Heart left ventricle (tissue), 16 donors: ENCODE results near the gene NLGN4X. TPM values are rescaled to one million over a fixed set of nuclear protein-coding genes. Genes with fewer than 3 reads are reported as not detected.

ENCODE experiments used
- ATAC-seq, 4 donors: fragments of 200-7000 bp; cut with Tn5 transposase; one replicate each; pipeline ENCODE4 v1.9.1; 2020 to 2022; ENCODE audit warnings: moderate library complexity in 4 of 4, mild to moderate bottlenecking in 3 of 4, moderate number of reproducible peaks in 1 of 4
- DNase-seq, 5 donors: peaks; one replicate each; pipeline ENCODE4 v3.0.0-alpha.2; 2020
- H3K27ac ChIP-seq, 12 donors: fragments of 200-600 bp; sonication (generic) in 4 of 12; one replicate each; pipeline versions ENCODE4 v1.5.0 to v1.8.0; 2016 to 2022; ENCODE audit warnings: mild to moderate bottlenecking in 2 of 12
- H3K27me3 ChIP-seq, 9 donors: fragments of 200-600 bp; sonication (generic) in 2 of 9; one replicate each; pipeline versions ENCODE4 v1.5.1 to v1.8.0; 2016 to 2022; ENCODE audit warnings: mild to moderate bottlenecking in 3 of 9
- H3K36me3 ChIP-seq, 9 donors: fragments of 200-600 bp; sonication (generic) in 2 of 9; one replicate each; pipeline versions ENCODE4 v1.5.0 to v1.8.0; 2018 to 2022; ENCODE audit warnings: mild to moderate bottlenecking in 2 of 9
- H3K4me1 ChIP-seq, 12 donors: fragments of 200-600 bp; sonication (generic) in 4 of 12; one replicate each; pipeline versions ENCODE4 v1.5.0 to v1.8.0; 2016 to 2022; ENCODE audit warnings: mild to moderate bottlenecking in 3 of 12
- H3K4me3 ChIP-seq, 12 donors: fragments of 200-600 bp; sonication (generic) in 4 of 12; one replicate each; pipeline versions ENCODE4 v1.5.0 to v1.8.0; 2017 to 2022; ENCODE audit warnings: mild to moderate bottlenecking in 9 of 12, moderate library complexity in 4 of 12
- H3K9me3 ChIP-seq, 12 donors: fragments of 200-600 bp; sonication (generic) in 4 of 12; one replicate each; pipeline versions ENCODE4 v1.5.0 to v1.8.0; 2016 to 2022; ENCODE audit warnings: mild to moderate bottlenecking in 1 of 12
- POLR2A ChIP-seq, 2 donors: fragments of 450-650 bp; IDR thresholded peaks; one replicate each; pipeline ENCODE4 v1.6.1; 2017; ENCODE audit warnings: antibody characterized with exemption in 2 of 2, mild to moderate bottlenecking in 2 of 2, moderate library complexity in 2 of 2
- WGBS, 4 donors: extraction: QIAGEN DNeasy Blood & Tissue Kit in 2 of 4; methylation state at CpG; one replicate each; pipeline versions ENCODE4 v1.1.5 to v1.1.7; 2013 to 2018; 5-methylcytosine and 5-hydroxymethylcytosine counted together
- intact Hi-C, 10 donors: fragments of 100-400 bp; cut with DNase I; formaldehyde crosslinking; loops; one replicate each; pipeline versions ENCODE4 v1.11.1 to v1.14.2; 2022
- polyA plus RNA-seq, 2 donors: library from polyadenylated mRNA; stranded (reverse); fragments of 200-250 nt; gene quantifications; one replicate each; pipeline ENCODE4 v1.2.3, GENCODE V29; 2013
- total RNA-seq, 9 donors: library from RNA; depleted of rRNA in 2 of 9; stranded (reverse); fragments of >200 nt in 2 of 9; fragmentation: NEBNext Ultra II Directional in 3 of 9; extraction: Animal tissue kit (Norgen Biotek cat#: 25700) in 3 of 9; gene quantifications; one replicate each; pipeline versions ENCODE4 v1.1.0 to v1.2.4, GENCODE V29; 2016 to 2023
- TF ChIP-seq, protein P1 (sequence below), 12 donors: fragments of 200-600 bp; sonication (generic) in 4 of 12; IDR thresholded peaks; one replicate each; pipeline versions ENCODE4 v1.5.0 to v1.8.0; 2018 to 2022; ENCODE audit warnings: antibody characterized with exemption in 12 of 12, mild to moderate bottlenecking in 5 of 12
- donor health status: ischemic (EF 13 %, LVEDD 7.1; RV severe dilation, severe dysfunction).
- donor health status: healthy with polysubstance abuse.
- donor health status: DM: no; HTN: yes; CAD: no.
- donor health status: DM: no; HTN: no; CAD: no.
- donor health status: ischemic (EF 25% LVEDD 6.9; RV normal size, moderate dysfunction).
- donor health status: ischemic (EF 25% LVEDD 5.7; RV mildly dilated, moderate dysfunction).
- donor health status: healthy.
- donor health status: DM: yes; HTN: yes; CAD: no.
- donor health status: ischemic (EF 35%, LVEDD 5.7; RV mildly dilated, moderate dysfunction).
- donor health status: nonischemic (EF 11% LVEDD 7.7; RV severe dilation, severe dysfunction).
- donor health status: DM: yes; HTN: yes; CAD: no.
- donor health status: PGD.
- donor health status: ischemic (EF 29% LVEDD 5.4; RV normal size, mild dysfunction).
- donor health status: nonischemic (EF 23%, LVEDD 6.1; RV moderate dilation, normal function).

The NLGN4X gene
- total and polyA plus RNA-seq, 11 donors = 0.30 to 5.5 (median 1.3) TPM

DNA sequence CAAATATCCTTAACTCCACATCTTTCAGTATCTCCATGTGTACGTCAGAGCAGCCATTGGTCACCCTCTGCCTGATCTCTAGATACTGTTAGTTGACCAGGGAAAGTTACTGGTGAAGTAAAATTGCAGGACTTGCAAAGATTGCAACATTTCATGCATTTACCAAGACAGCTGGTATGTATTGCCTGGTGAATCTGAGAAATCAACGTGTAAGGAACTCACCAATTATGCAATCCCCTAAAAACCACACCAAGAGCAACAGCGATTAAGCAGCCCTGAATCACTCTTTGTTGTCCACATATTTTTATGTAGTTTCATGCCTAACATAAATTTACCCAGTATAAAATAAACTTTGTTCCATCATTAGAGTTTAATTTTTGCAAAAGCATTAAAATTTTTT, 271.2 kb downstream of the NLGN4X start:
- H3K9me3 ChIP-seq = no peaks in the 10 kb centered on the region
- DNase-seq (no peak), ATAC-seq (peak in 1 of 4 donors; percentile 29)
- no peaks in the 10 kb centered on the region for H3K27me3 ChIP-seq
- intact Hi-C loops = no loop called here
- no peaks in the 10 kb centered on the region for H3K36me3 ChIP-seq
- no peak overlapping the region for H3K27ac ChIP-seq
- H3K4me1 ChIP-seq = no peaks in the 10 kb centered on the region
- no peak overlapping the region for H3K4me3 ChIP-seq
- 52 to 66% (median 62%) methylated on average over 3 of the region's 3 CpGs for WGBS, 4 donors
- TF ChIP-seq, protein P1, sequence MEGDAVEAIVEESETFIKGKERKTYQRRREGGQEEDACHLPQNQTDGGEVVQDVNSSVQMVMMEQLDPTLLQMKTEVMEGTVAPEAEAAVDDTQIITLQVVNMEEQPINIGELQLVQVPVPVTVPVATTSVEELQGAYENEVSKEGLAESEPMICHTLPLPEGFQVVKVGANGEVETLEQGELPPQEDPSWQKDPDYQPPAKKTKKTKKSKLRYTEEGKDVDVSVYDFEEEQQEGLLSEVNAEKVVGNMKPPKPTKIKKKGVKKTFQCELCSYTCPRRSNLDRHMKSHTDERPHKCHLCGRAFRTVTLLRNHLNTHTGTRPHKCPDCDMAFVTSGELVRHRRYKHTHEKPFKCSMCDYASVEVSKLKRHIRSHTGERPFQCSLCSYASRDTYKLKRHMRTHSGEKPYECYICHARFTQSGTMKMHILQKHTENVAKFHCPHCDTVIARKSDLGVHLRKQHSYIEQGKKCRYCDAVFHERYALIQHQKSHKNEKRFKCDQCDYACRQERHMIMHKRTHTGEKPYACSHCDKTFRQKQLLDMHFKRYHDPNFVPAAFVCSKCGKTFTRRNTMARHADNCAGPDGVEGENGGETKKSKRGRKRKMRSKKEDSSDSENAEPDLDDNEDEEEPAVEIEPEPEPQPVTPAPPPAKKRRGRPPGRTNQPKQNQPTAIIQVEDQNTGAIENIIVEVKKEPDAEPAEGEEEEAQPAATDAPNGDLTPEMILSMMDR (IDR thresholded peaks at IDR 0.05) = no peak
- no peak for TF ChIP-seq POLR2A (IDR thresholded peaks at IDR 0.05)

DNA sequence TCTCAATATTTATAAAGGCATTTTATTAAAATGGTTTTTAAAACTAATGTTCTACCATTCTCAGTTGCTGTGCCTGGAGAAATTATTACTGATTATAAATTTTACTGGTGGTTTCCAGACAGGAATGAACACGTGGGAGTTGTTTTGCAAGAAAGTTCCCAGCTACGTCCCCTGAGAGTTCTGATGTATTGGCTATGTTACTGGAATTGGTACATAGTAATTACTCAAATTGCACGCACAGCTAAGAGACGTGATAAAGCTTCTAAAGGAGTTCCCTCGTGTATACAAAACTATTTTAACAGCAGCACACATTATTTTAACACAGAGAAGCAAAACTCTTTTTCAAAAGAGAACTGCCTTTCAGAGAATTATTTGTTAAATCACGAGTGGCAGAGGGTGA, 292.2 kb downstream of the NLGN4X start:
- no peak for TF ChIP-seq POLR2A (IDR thresholded peaks at IDR 0.05)
- TF ChIP-seq, protein P1 (IDR thresholded peaks at IDR 0.05) = no peak
- intact Hi-C loops = no loop called here
- ATAC-seq (peak in 3 of 4 donors; percentile 39 to 66 (median 51)), DNase-seq (peak in 3 of 5 donors; percentile 8 to 25 (median 20))
- WGBS, 4 donors = 45 to 56% (median 52%) methylated on average over 6 of the region's 6 CpGs
- Histone ChIP-seq H3K4me1 (no peaks in the 10 kb centered on the region), H3K36me3 (no peaks in the 10 kb centered on the region), H3K27ac (peak overlapping the region in 2 of 12 donors; percentile 25 to 65), H3K4me3 (no peak overlapping the region), H3K27me3 (no peaks in the 10 kb centered on the region), H3K9me3 (no peaks in the 10 kb centered on the region)

DNA sequence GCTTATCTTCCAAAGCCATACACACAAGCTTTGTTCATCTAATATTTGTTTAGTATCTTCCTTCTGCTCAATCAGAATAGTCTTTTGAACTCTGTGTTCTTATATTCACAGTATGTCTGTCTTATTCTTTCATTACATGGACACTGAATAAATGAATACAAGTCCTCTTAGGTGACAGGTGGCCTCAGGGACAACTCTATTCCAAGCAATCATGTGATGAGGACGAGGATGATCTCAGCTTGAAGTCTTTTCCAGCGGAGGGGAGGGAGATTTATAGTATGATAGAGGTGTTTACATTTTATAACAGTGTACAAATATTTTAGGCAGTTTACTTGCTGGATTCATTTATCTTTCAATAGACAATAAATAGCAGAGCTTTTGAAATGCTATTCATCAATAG, 300.4 kb downstream of the NLGN4X start:
- Histone ChIP-seq H3K4me1 (no peaks in the 10 kb centered on the region), H3K4me3 (no peak overlapping the region), H3K9me3 (no peaks in the 10 kb centered on the region), H3K27me3 (no peaks in the 10 kb centered on the region), H3K36me3 (no peaks in the 10 kb centered on the region), H3K27ac (no peak overlapping the region)
- 57 to 67% (median 63%) methylated on average over 2 of the region's 2 CpGs for WGBS, 4 donors
- ATAC-seq = no peak
- no peak for DNase-seq
- intact Hi-C loops = no loop called here
- no peak for TF ChIP-seq POLR2A (IDR thresholded peaks at IDR 0.05)
- TF ChIP-seq, protein P1 (IDR thresholded peaks at IDR 0.05) = no peak

DNA sequence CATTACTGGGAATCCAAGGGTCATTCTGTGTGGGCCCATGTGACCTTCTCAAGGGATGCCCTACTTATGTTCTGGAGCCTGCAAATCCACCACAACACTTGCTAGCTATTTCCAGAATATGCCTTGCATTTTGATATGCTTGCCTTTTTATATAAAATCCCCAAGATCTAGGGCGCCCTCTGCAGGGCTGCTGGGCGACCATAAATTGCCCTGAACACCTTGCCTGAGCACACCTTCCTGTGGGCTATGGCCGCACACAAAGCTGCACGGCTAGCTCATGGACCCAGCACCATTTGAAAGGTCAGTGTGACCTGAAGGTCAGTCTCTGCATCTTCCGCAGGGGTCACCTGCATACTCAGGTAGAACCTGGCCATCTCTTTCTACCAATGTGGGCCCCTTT, 311.7 kb downstream of the NLGN4X start:
- H3K36me3 ChIP-seq = no peaks in the 10 kb centered on the region
- no peak for DNase-seq
- no peak overlapping the region for H3K27ac ChIP-seq
- TF ChIP-seq POLR2A (IDR thresholded peaks at IDR 0.05) = no peak
- TF ChIP-seq, protein P1 (IDR thresholded peaks at IDR 0.05) = no peak
- intact Hi-C loops = no loop called here
- H3K27me3 ChIP-seq = no peaks in the 10 kb centered on the region
- no peak for ATAC-seq
- no peaks in the 10 kb centered on the region for H3K4me1 ChIP-seq
- H3K4me3 ChIP-seq = no peak overlapping the region
- peaks cover 0 to 12% (median 0%) of the 10 kb centered on the region in 12 donors for H3K9me3 ChIP-seq
- WGBS, 4 donors = 79 to 82% (median 80%) methylated on average over 5 of the region's 5 CpGs
